Neural progenitor cell (in vitro differentiated cells): Measurements from ENCODE around the gene MVD. TPM values are rescaled to one million over a fixed set of nuclear protein-coding genes. Genes with fewer than 3 reads are reported as not detected.

Source experiments
- DNase-seq: peaks from one replicate; pipeline ENCODE4 v3.0.0-alpha.2; 2016; ENCODE audit warnings: low spot score
- H2AFZ ChIP-seq: fragments of 200-600 bp; sonication (generic); replicated peaks from 2 replicates; pipeline ENCODE4 v1.6.1; 2016; ENCODE audit warnings: antibody characterized with exemption
- H3F3A ChIP-seq: fragments of 200-600 bp; sonication (generic); 2 replicates; pipeline ENCODE4 v1.6.1; 2016; ENCODE audit warnings: antibody characterized with exemption, low read depth
- H3K27ac ChIP-seq: fragments of 200-600 bp; sonication (generic); 2 replicates; pipeline ENCODE4 v1.5.1; 2016; ENCODE audit warnings: mild to moderate bottlenecking
- H3K27me3 ChIP-seq: fragments of 200-600 bp; sonication (generic); 2 replicates; pipeline ENCODE4 v1.6.1; 2016; ENCODE audit warnings: mild to moderate bottlenecking, moderate library complexity
- H3K36me3 ChIP-seq: fragments of 200-600 bp; sonication (generic); 2 replicates; pipeline ENCODE4 v1.5.1; 2016
- H3K4me1 ChIP-seq: fragments of 200-600 bp; sonication (generic); 2 replicates; pipeline ENCODE4 v1.6.1; 2016; ENCODE audit warnings: mixed run types
- H3K4me2 ChIP-seq: fragments of 200-600 bp; sonication (generic); 2 replicates; pipeline ENCODE4 v1.6.1; 2016
- H3K4me3 ChIP-seq: fragments of 200-600 bp; sonication (generic); 2 replicates; pipeline ENCODE4 v1.5.1; 2016
- H3K79me2 ChIP-seq: fragments of 200-600 bp; sonication (generic); 2 replicates; pipeline ENCODE4 v1.6.1; 2016; ENCODE audit warnings: low read depth
- H3K9ac ChIP-seq: fragments of 200-600 bp; sonication (generic); 2 replicates; pipeline ENCODE4 v1.6.1; 2016
- H3K9me3 ChIP-seq: fragments of 200-600 bp; sonication (generic); 2 replicates; pipeline ENCODE4 v1.5.1; 2016; ENCODE audit warnings: low read depth
- H4K20me1 ChIP-seq: fragments of 200-600 bp; sonication (generic); 2 replicates; pipeline ENCODE4 v1.6.1; 2016; ENCODE audit warnings: low read depth
- H3K27ac Mint-ChIP-seq: 3 replicates; pipeline ENCODE4 v1.8.0; 2021; ENCODE audit warnings: mixed read lengths
- H3K27me3 Mint-ChIP-seq: 2 replicates; pipeline ENCODE4 v1.8.0; 2022; ENCODE audit warnings: low read depth, mild to moderate bottlenecking, inconsistent platforms, moderate library complexity, mixed read lengths; ENCODE audit not compliant: insufficient read depth
- H3K36me3 Mint-ChIP-seq: 3 replicates; pipeline ENCODE4 v1.8.0; 2021; ENCODE audit warnings: mixed read lengths
- H3K4me1 Mint-ChIP-seq: 3 replicates; pipeline ENCODE4 v1.8.0; 2021; ENCODE audit warnings: mixed read lengths
- H3K4me3 Mint-ChIP-seq: 3 replicates; pipeline ENCODE4 v1.8.0; 2021; ENCODE audit warnings: mild to moderate bottlenecking, moderate library complexity, mixed read lengths
- H3K9me3 Mint-ChIP-seq: 3 replicates; pipeline ENCODE4 v1.8.0; 2020; ENCODE audit warnings: mixed read lengths
- EZH2 ChIP-seq: fragments of 200-600 bp; sonication (generic); IDR thresholded peaks from 2 replicates; pipeline ENCODE4 v1.6.1; 2017; ENCODE audit warnings: antibody characterized with exemption, mild to moderate bottlenecking, moderate library complexity
- EZH2phosphoT487 ChIP-seq: fragments of 200-600 bp; sonication (generic); IDR thresholded peaks from 2 replicates; pipeline ENCODE4 v1.6.1; 2017; ENCODE audit warnings: antibody characterized with exemption
- total RNA-seq: library from RNA; depleted of rRNA; stranded (reverse); fragments of >200 nt; gene quantifications from 2 replicates; pipeline ENCODE4 v1.2.3, GENCODE V29; 2015; ENCODE audit warnings: low replicate concordance
- TF ChIP-seq, protein P1 (sequence below): fragments of 200-600 bp; sonication (generic); IDR thresholded peaks from 2 replicates; pipeline ENCODE4 v1.5.1; 2017; ENCODE audit warnings: antibody characterized with exemption, mild to moderate bottlenecking

The MVD gene
- total RNA-seq, 1 donor from 2014 or later: 12.7 TPM

DNA sequence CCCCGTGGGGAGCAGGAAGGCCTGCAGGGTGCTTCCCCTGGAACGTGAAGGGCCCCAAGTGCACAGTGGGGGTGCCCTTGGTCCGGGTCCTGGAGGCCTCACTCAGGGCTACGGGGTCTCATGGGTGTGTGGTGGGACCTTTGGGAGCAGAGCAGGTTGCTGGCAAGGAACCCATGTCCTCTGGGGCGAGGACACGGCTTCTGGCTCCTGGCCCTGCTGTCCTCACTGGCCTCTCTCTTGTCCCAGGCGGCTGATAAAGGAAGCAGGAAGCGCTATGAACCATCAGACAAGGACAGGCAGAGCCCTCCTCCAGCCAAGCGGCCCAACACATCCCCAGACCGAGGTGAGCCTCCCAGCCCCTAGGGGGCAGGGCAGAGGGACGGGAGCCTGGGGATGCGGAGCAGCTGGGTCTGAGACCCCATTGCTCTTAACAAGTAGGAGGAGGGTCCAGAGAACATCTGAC lies 34.3 kb downstream of the MVD start:
- peaks cover 7% of the 10 kb centered on the region for H3K36me3 Mint-ChIP-seq
- Histone ChIP-seq H3K9ac (no peak overlapping the region), H3K79me2 (no peaks in the 10 kb centered on the region), H3K9me3 (no peaks in the 10 kb centered on the region), H3K27ac (peak overlapping the region; percentile 29), H4K20me1 (peaks cover 13% of the 10 kb centered on the region), H3K36me3 (no peaks in the 10 kb centered on the region), H3F3A (peaks cover 16% of the 10 kb centered on the region), H2AFZ (no peak overlapping the region), H3K4me1 (no peaks in the 10 kb centered on the region), H3K4me2 (no peak overlapping the region), H3K4me3 (no peak overlapping the region), H3K27me3 (no peaks in the 10 kb centered on the region)
- peak; percentile 72 for DNase-seq
- no peaks in the 10 kb centered on the region for H3K4me1 Mint-ChIP-seq
- TF ChIP-seq EZH2: no peak
- no peak for TF ChIP-seq EZH2phosphoT487
- TF ChIP-seq, protein P1, sequence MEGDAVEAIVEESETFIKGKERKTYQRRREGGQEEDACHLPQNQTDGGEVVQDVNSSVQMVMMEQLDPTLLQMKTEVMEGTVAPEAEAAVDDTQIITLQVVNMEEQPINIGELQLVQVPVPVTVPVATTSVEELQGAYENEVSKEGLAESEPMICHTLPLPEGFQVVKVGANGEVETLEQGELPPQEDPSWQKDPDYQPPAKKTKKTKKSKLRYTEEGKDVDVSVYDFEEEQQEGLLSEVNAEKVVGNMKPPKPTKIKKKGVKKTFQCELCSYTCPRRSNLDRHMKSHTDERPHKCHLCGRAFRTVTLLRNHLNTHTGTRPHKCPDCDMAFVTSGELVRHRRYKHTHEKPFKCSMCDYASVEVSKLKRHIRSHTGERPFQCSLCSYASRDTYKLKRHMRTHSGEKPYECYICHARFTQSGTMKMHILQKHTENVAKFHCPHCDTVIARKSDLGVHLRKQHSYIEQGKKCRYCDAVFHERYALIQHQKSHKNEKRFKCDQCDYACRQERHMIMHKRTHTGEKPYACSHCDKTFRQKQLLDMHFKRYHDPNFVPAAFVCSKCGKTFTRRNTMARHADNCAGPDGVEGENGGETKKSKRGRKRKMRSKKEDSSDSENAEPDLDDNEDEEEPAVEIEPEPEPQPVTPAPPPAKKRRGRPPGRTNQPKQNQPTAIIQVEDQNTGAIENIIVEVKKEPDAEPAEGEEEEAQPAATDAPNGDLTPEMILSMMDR: peak; percentile 66
- H3K4me3 Mint-ChIP-seq: no peak overlapping the region
- H3K27ac Mint-ChIP-seq: no peak overlapping the region
- peaks cover 5% of the 10 kb centered on the region for H3K27me3 Mint-ChIP-seq
- no peaks in the 10 kb centered on the region for H3K9me3 Mint-ChIP-seq

DNA sequence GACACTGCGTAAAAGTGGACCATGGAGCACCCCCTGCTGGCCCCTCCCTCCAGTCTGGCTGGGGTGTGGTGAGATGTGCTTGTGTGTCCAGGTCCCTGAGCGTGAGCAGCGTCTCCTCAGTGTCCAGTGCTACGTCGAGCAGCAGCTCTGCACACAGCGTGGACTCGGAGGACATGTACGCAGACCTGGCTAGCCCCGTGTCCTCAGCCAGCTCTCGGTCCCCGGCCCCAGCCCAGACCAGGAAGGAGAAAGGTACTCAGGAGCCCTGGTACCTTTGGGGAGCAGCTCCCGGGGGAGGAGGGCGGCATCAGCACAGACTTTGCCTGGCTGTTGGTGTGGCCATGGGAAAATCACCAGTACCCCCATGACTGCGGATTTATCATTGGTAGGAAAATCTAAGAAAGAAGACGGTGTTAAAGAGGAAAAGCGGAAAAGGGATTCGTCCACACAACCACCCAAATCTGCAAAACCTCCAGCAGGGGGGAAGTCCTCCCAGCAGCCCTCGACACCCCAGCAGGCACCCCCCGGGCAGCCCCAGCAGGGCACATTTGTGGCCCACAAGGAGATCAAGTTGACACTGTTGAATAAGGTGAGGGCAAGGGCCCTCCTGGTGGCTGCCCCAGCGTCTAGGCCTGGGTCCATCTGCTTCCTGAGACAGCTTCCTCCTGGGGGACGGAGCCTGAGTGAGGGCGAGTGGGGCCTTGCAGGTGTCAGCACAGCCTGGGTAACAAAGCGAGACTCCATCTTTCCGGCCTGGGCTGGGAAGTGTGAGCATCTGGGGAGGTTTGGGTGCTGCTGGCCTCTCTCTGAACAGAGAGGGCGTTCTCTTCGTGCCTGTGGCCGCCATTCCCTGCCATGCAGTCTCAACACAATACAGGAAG lies 35.1 kb downstream of the MVD start:
- TF ChIP-seq EZH2 (no peak), EZH2phosphoT487 (no peak)
- TF ChIP-seq, protein P1: no peak
- Histone ChIP-seq H3K9ac (no peak overlapping the region), H3K9me3 (no peaks in the 10 kb centered on the region), H2AFZ (no peak overlapping the region), H4K20me1 (peaks cover 9% of the 10 kb centered on the region), H3K4me2 (no peak overlapping the region), H3F3A (peaks cover 10% of the 10 kb centered on the region), H3K4me3 (no peak overlapping the region), H3K27me3 (no peaks in the 10 kb centered on the region), H3K4me1 (no peaks in the 10 kb centered on the region), H3K79me2 (no peaks in the 10 kb centered on the region), H3K27ac (no peak overlapping the region), H3K36me3 (no peaks in the 10 kb centered on the region)
- no peak overlapping the region for H3K27ac Mint-ChIP-seq
- H3K36me3 Mint-ChIP-seq: peaks cover 11% of the 10 kb centered on the region
- H3K4me3 Mint-ChIP-seq: no peak overlapping the region
- no peak for DNase-seq
- H3K9me3 Mint-ChIP-seq: no peaks in the 10 kb centered on the region
- H3K27me3 Mint-ChIP-seq: peaks cover 2% of the 10 kb centered on the region
- no peaks in the 10 kb centered on the region for H3K4me1 Mint-ChIP-seq

DNA sequence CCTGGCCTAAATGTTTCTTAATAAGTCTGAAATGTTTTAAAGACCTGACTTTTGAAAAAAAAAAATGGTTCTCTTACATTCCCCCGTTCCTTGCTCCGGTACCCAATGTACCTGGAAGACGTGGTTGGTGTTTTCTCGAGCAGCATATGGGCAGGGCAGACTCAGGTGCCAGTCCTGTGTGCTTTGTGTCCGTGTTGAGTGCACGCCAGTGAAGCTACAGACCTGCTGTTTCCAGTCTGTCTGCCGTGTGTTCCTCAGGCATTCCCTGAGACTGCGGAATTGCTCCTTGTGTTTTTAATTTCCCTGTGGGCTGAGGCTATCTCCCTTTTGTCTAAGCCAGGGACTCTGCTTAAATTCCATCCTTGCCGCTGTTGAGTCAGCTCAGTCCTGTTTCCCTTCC lies 36.2 kb downstream of the MVD start:
- Histone ChIP-seq H3K9ac (no peak overlapping the region), H3K27me3 (no peaks in the 10 kb centered on the region), H3K4me3 (no peak overlapping the region), H3K79me2 (no peaks in the 10 kb centered on the region), H3K36me3 (no peaks in the 10 kb centered on the region), H3F3A (peaks cover 6% of the 10 kb centered on the region), H4K20me1 (peaks cover 9% of the 10 kb centered on the region), H3K4me1 (no peaks in the 10 kb centered on the region), H2AFZ (no peak overlapping the region), H3K4me2 (no peak overlapping the region), H3K27ac (no peak overlapping the region), H3K9me3 (no peaks in the 10 kb centered on the region)
- Mint-ChIP-seq H3K27me3 (peaks cover 2% of the 10 kb centered on the region), H3K27ac (no peak overlapping the region), H3K9me3 (no peaks in the 10 kb centered on the region), H3K4me1 (no peaks in the 10 kb centered on the region), H3K4me3 (no peak overlapping the region), H3K36me3 (peaks cover 10% of the 10 kb centered on the region)
- DNase-seq: no peak
- TF ChIP-seq, protein P1: no peak
- TF ChIP-seq EZH2phosphoT487: no peak
- TF ChIP-seq EZH2: no peak
